ENCODE data around the gene SPACA6. TPM values are rescaled to one million over a fixed set of nuclear protein-coding genes. Genes with fewer than 3 reads are reported as not detected.

Gene SPACA6
- total and polyA plus RNA-seq, 4 donors = 0.92 to 2.5 (median 1.3) TPM

DNA sequence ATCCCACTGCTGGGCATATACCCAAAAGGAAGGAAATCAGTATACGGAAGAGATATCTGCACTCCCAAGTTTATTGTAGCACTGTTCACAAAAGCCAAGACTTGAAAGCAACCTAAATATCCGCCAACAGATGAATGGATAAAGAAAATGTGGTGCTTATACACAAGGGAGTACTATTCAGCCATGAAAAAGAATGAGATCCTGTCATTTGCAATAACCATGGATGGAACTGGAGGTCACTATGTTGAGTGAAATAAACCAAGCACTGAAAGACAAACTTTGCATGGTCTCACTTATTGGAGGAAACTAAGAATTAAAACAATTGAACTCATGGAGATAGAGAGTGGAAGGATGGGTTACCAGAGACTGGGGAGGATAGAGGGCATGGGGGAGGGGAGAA, 40.0 kb upstream of the SPACA6 start (continued):
- TF ChIP-seq, protein P1, sequence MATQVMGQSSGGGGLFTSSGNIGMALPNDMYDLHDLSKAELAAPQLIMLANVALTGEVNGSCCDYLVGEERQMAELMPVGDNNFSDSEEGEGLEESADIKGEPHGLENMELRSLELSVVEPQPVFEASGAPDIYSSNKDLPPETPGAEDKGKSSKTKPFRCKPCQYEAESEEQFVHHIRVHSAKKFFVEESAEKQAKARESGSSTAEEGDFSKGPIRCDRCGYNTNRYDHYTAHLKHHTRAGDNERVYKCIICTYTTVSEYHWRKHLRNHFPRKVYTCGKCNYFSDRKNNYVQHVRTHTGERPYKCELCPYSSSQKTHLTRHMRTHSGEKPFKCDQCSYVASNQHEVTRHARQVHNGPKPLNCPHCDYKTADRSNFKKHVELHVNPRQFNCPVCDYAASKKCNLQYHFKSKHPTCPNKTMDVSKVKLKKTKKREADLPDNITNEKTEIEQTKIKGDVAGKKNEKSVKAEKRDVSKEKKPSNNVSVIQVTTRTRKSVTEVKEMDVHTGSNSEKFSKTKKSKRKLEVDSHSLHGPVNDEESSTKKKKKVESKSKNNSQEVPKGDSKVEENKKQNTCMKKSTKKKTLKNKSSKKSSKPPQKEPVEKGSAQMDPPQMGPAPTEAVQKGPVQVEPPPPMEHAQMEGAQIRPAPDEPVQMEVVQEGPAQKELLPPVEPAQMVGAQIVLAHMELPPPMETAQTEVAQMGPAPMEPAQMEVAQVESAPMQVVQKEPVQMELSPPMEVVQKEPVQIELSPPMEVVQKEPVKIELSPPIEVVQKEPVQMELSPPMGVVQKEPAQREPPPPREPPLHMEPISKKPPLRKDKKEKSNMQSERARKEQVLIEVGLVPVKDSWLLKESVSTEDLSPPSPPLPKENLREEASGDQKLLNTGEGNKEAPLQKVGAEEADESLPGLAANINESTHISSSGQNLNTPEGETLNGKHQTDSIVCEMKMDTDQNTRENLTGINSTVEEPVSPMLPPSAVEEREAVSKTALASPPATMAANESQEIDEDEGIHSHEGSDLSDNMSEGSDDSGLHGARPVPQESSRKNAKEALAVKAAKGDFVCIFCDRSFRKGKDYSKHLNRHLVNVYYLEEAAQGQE (IDR thresholded peaks at IDR 0.05) = no peak
- TF ChIP-seq, protein P2, sequence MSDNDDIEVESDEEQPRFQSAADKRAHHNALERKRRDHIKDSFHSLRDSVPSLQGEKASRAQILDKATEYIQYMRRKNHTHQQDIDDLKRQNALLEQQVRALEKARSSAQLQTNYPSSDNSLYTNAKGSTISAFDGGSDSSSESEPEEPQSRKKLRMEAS (IDR thresholded peaks at IDR 0.05) = no peak

DNA sequence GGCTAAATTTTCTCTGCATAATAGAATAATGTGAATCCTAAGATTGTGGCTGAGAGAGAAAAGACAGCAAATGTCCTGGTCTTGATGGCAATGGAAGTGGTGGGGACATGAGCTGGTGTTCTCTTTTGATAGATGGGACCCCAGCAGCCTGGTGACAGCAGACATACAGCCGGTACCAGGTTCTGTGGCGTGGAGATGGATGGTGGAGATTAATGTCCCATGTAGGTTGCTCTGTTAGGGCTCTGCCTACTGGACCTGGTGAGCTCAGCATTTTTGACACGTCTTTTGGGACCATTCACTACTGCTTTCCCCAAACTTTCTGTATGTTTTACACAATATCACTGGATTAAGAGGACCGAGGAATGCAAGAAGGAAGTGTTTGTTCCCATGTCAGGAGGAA, 38.3 kb upstream of the SPACA6 start:
- DNase-seq (ENCODE audit: low spot score) = no peak
- H3K27ac ChIP-seq (ENCODE audit: low read depth in 1 of 2, low read length in 2 of 2) = no peak overlapping the region
- peaks cover 0 to 3% (median 1%) of the 10 kb centered on the region in 4 donors for H3K4me1 ChIP-seq (ENCODE audit: control insufficient read depth in 4 of 4, insufficient read depth in 4 of 4, low read length in 3 of 4)
- no peaks in the 10 kb centered on the region for H3K36me3 ChIP-seq (ENCODE audit: control insufficient read depth in 4 of 4, insufficient read depth in 3 of 4, low read depth in 1 of 4, low read length in 3 of 4)
- TF ChIP-seq TAF1 (conservative IDR thresholded peaks at IDR 0.05) (no peak), JUND (IDR thresholded peaks at IDR 0.05) (no peak), HNF4A (conservative IDR thresholded peaks at IDR 0.05) (no peak), FOXA1 (IDR thresholded peaks at IDR 0.05) (no peak)
- TF ChIP-seq, protein P3, sequence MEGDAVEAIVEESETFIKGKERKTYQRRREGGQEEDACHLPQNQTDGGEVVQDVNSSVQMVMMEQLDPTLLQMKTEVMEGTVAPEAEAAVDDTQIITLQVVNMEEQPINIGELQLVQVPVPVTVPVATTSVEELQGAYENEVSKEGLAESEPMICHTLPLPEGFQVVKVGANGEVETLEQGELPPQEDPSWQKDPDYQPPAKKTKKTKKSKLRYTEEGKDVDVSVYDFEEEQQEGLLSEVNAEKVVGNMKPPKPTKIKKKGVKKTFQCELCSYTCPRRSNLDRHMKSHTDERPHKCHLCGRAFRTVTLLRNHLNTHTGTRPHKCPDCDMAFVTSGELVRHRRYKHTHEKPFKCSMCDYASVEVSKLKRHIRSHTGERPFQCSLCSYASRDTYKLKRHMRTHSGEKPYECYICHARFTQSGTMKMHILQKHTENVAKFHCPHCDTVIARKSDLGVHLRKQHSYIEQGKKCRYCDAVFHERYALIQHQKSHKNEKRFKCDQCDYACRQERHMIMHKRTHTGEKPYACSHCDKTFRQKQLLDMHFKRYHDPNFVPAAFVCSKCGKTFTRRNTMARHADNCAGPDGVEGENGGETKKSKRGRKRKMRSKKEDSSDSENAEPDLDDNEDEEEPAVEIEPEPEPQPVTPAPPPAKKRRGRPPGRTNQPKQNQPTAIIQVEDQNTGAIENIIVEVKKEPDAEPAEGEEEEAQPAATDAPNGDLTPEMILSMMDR (IDR thresholded peaks at IDR 0.05; ENCODE audit: low read depth, low read length, missing input control) = no peak
- TF ChIP-seq, protein P1 (IDR thresholded peaks at IDR 0.05) = no peak
- no peak overlapping the region for H3K9ac ChIP-seq (ENCODE audit: low read depth in 1 of 2, low read length in 2 of 2)
- H3K27me3 ChIP-seq (ENCODE audit: control insufficient read depth in 4 of 4, insufficient read depth in 4 of 4, low read length in 3 of 4) = no peaks in the 10 kb centered on the region
- WGBS = 54% methylated on average over 4 of the region's 4 CpGs
- H3K4me3 ChIP-seq (ENCODE audit: low read depth in 1 of 3, low read length in 3 of 3) = no peak overlapping the region
- H3K9me3 ChIP-seq (ENCODE audit: control insufficient read depth in 4 of 4, low read length in 3 of 4) = no peaks in the 10 kb centered on the region

DNA sequence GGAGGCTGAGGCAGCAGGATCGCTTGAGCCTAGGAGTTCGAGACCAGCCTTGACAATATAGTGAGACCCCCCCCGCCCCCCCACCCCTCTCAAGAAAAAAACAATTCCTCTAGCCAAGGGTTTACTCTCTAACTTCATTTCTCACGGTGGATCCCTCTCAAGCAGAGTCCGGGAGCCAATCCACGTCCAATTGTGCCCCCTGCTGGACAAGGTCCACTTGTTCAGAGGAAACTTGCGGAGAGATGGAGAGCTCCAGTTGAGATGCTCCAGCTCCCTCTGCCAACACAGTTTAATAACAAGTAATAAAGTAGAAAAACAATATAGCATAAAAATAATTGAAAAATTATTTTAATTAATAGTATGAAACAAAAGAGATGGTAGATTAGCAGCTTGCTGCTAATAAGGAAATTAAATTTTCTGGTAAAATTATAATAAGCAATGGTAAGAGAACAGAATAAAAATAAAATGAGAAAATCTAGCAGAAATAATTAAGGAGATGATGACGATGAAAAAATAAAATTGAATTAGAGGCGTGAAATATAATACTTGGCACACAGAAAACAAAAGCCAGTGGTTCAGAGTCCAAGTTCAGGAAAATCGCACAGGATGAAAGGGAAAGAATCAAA, 32.0 kb upstream of the SPACA6 start:
- DNase-seq (ENCODE audit: low spot score) = peak; percentile 80
- no peaks in the 10 kb centered on the region for H3K36me3 ChIP-seq (ENCODE audit: control insufficient read depth in 4 of 4, insufficient read depth in 3 of 4, low read depth in 1 of 4, low read length in 3 of 4)
- no peak overlapping the region for H3K4me3 ChIP-seq (ENCODE audit: low read depth in 1 of 3, low read length in 3 of 3)
- 15% methylated on average over 10 of the region's 10 CpGs for WGBS
- peaks cover 0 to 3% (median 1%) of the 10 kb centered on the region in 4 donors for H3K4me1 ChIP-seq (ENCODE audit: control insufficient read depth in 4 of 4, insufficient read depth in 4 of 4, low read length in 3 of 4)
- H3K9me3 ChIP-seq (ENCODE audit: control insufficient read depth in 4 of 4, low read length in 3 of 4) = peaks cover 0 to 2% (median 0%) of the 10 kb centered on the region in 4 donors
- H3K9ac ChIP-seq (ENCODE audit: low read depth in 1 of 2, low read length in 2 of 2) = no peak overlapping the region
- no peak overlapping the region for H3K27ac ChIP-seq (ENCODE audit: low read depth in 1 of 2, low read length in 2 of 2)
- TF ChIP-seq, protein P3 (IDR thresholded peaks at IDR 0.05; ENCODE audit: low read depth, low read length, missing input control) = peak; percentile 41
- TF ChIP-seq FOXA2 (IDR thresholded peaks at IDR 0.05) = no peak
- TF ChIP-seq RXRA (IDR thresholded peaks at IDR 0.05) = no peak
- TF ChIP-seq RAD21 (IDR thresholded peaks at IDR 0.05) = peak; percentile 55 to 70
- peaks cover 0 to 2% (median 0%) of the 10 kb centered on the region in 4 donors for H3K27me3 ChIP-seq (ENCODE audit: control insufficient read depth in 4 of 4, insufficient read depth in 4 of 4, low read length in 3 of 4)
